ENCODE results near the gene COL4A4.

COL4A4 gene

GRCh38 chr2:227194219-227194618, 30.2 kb upstream of the COL4A4 start:
- TF ChIP-seq ZFX (IDR thresholded peaks at IDR 0.05; ENCODE audit: borderline replicate concordance) (no peak), CTCF (IDR thresholded peaks at IDR 0.05) (no peak)

GRCh38 chr2:227192491-227192890, 28.5 kb upstream of the COL4A4 start:
- TF ChIP-seq ZFX (IDR thresholded peaks at IDR 0.05; ENCODE audit: borderline replicate concordance) (no peak), CTCF (IDR thresholded peaks at IDR 0.05) (no peak)

More at GRCh38 chr2:227194219-227194618, 30.2 kb upstream of the COL4A4 start:
- H3K27ac ChIP-seq = no peak overlapping the region

GRCh38 chr2:227191367-227191766, 27.4 kb upstream of the COL4A4 start:
- TF ChIP-seq CTCF (IDR thresholded peaks at IDR 0.05) (no peak), ZFX (IDR thresholded peaks at IDR 0.05; ENCODE audit: borderline replicate concordance) (no peak)
- H3K27ac ChIP-seq = no peak overlapping the region

More at GRCh38 chr2:227192491-227192890, 28.5 kb upstream of the COL4A4 start:
- no peak overlapping the region for H3K27ac ChIP-seq

GRCh38 chr2:227188292-227188691, 24.3 kb upstream of the COL4A4 start:
- no peak for TF ChIP-seq CTCF (IDR thresholded peaks at IDR 0.05)
- TF ChIP-seq ZFX (IDR thresholded peaks at IDR 0.05; ENCODE audit: borderline replicate concordance) = no peak
- no peak overlapping the region for H3K27ac ChIP-seq

GRCh38 chr2:227186751-227187150, 22.7 kb upstream of the COL4A4 start:
- no peak overlapping the region for H3K27ac ChIP-seq
- TF ChIP-seq CTCF (IDR thresholded peaks at IDR 0.05) = no peak
- TF ChIP-seq ZFX (IDR thresholded peaks at IDR 0.05; ENCODE audit: borderline replicate concordance) = no peak

GRCh38 chr2:227185615-227186232, 21.7 kb upstream of the COL4A4 start:
- no peak for TF ChIP-seq ZFX (IDR thresholded peaks at IDR 0.05; ENCODE audit: borderline replicate concordance)
- H3K27ac ChIP-seq = no peak overlapping the region

- TF ChIP-seq ZFX (IDR thresholded peaks at IDR 0.05; ENCODE audit: borderline replicate concordance) (no peak), CTCF (IDR thresholded peaks at IDR 0.05) (no peak)
- no peak overlapping the region for H3K27ac ChIP-seq
Measured at GRCh38 chr2:227183657-227184367, 19.8 kb upstream of the COL4A4 start.
